OCI-LY3 (cell line): ENCODE data around the gene ADH6.

Experiments
- H2AFZ ChIP-seq: fragments of 200-600, 300-600 bp; shearing (Covaris generic); 2 replicates; pipeline ENCODE4 v1.6.0; 2014; ENCODE audit warnings: antibody characterized with exemption, low read depth, low read length
- H3K27ac ChIP-seq: fragments of 200-600, 300-600 bp; sonication (generic); 2 replicates; pipeline ENCODE4 v1.5.1; 2014; ENCODE audit warnings: mild to moderate bottlenecking, low read length, moderate library complexity, mixed read lengths
- H3K27me3 ChIP-seq: fragments of 200-600, 300-600 bp; sonication (generic); 2 replicates; pipeline ENCODE4 v1.6.1; 2014; ENCODE audit warnings: low read depth, low read length, mixed read lengths
- H3K36me3 ChIP-seq: fragments of 200-600, 300-600 bp; sonication (generic); replicated peaks from 2 replicates; pipeline ENCODE3; 2014; ENCODE audit warnings: low read depth, low read length, mixed read lengths
- H3K4me1 ChIP-seq: fragments of 300-600, 200-600 bp; sonication (generic); 2 replicates; pipeline ENCODE4 v1.6.1; 2014; ENCODE audit warnings: low read length, mixed read lengths
- H3K4me2 ChIP-seq: fragments of 200-600, 300-600 bp; sonication (generic); 2 replicates; pipeline ENCODE4 v1.6.1; 2014; ENCODE audit warnings: low read length, mixed read lengths
- H3K4me3 ChIP-seq: fragments of 300-600, 200-600 bp; sonication (generic); 2 replicates; pipeline ENCODE4 v1.5.1; 2014; ENCODE audit warnings: antibody characterized with exemption, mild to moderate bottlenecking, low read length, moderate library complexity
- H3K79me2 ChIP-seq: fragments of 300-600, 200-600 bp; shearing (Covaris generic); 2 replicates; pipeline ENCODE4 v1.6.1; 2014; ENCODE audit warnings: mild to moderate bottlenecking, low read length, mixed read lengths
- H3K9ac ChIP-seq: fragments of 300-600, 200-600 bp; shearing (Covaris generic); 2 replicates; pipeline ENCODE4 v1.6.0; 2014; ENCODE audit warnings: mild to moderate bottlenecking, low read length, moderate library complexity
- H3K9me3 ChIP-seq: fragments of 200-600, 300-600 bp; shearing (Covaris generic); 2 replicates; pipeline ENCODE4 v1.6.1; 2014; ENCODE audit warnings: low read length, mixed read lengths; ENCODE audit not compliant: insufficient read depth
- H4K20me1 ChIP-seq: fragments of 200-600, 300-600 bp; sonication (generic); 2 replicates; pipeline ENCODE4 v1.6.1; 2016; ENCODE audit warnings: low read length, mixed read lengths; ENCODE audit not compliant: insufficient read depth
- CTCF ChIP-seq: fragments of 200-600, 300-600 bp; sonication (generic); IDR thresholded peaks from 2 replicates; pipeline ENCODE4 v1.5.1; 2014; ENCODE audit warnings: antibody characterized with exemption, low read length, low read depth
- EZH2phosphoT487 ChIP-seq: fragments of 200-600 bp; shearing (Covaris generic); IDR thresholded peaks from 2 replicates; pipeline ENCODE4 v1.6.1; 2018; ENCODE audit warnings: antibody characterized with exemption, mixed run types, low read depth

Gene ADH6

DNA sequence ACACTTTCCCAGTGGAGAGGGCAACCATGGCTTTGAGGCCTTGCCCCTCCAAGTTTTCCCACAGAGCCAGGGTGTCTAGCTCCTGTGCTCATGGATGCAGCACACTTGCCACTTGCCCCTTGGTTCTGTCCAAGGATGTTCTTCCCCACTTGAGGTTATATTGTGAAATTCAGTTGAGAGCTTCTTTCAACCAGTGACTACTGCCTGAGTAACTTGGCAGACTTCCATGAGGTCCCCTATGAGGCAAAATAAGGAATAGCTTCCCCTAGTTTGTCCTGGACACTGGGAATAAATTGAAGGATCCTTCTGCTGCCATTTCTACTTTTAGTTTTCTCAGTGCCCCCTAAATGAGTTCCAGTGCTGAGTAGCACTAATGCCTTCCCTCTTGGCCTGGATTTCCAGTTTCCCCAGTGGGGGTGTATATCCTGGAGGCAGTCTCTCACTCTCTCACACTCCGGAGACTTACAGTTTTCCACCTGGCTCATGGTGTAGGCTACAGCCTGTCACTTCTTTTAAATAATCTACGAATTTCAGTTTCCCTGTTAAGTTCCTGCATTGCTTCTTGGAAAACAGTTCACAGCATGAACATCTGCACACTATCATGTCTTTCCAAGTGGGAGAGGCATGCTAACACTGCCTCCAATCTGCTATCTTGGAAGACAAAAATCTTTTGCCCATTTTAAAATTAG is 38.5 kb downstream of the ADH6 start:
- no peaks in the 10 kb centered on the region for H3K79me2 ChIP-seq
- no peak overlapping the region for H2AFZ ChIP-seq
- no peak overlapping the region for H3K4me2 ChIP-seq
- no peaks in the 10 kb centered on the region for H3K4me1 ChIP-seq
- H3K4me3 ChIP-seq = no peak overlapping the region
- no peaks in the 10 kb centered on the region for H3K9me3 ChIP-seq
- H3K27me3 ChIP-seq = no peaks in the 10 kb centered on the region
- H4K20me1 ChIP-seq = no peaks in the 10 kb centered on the region
- TF ChIP-seq CTCF = no peak
- no peak for TF ChIP-seq EZH2phosphoT487
- H3K27ac ChIP-seq = no peak overlapping the region
- no peaks in the 10 kb centered on the region for H3K36me3 ChIP-seq
- H3K9ac ChIP-seq = no peak overlapping the region

DNA sequence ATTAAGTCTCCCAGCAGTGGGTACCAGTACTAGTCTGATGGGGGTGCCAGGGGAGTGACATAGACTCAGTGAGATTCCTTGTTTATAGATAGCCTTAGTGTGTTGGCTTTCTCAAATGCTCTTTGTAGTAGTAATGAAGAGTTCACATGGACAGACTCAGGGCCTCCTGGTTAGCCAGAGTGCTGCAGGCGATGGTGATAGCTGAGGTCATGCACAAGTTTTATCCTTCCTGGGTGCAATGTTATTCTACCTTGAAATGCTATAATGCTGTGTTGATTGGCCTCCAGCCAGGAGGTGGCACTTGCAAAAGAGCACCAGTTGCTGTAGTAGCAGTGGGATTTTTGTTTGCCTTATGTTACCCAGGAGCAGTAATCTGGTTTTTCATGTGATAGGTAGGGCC is 39.4 kb downstream of the ADH6 start:
- H3K4me1 ChIP-seq = no peaks in the 10 kb centered on the region
- no peak overlapping the region for H2AFZ ChIP-seq
- TF ChIP-seq CTCF (no peak), EZH2phosphoT487 (no peak)

GRCh38 chr4:99179178-99179577 is 39.9 kb downstream of the ADH6 start:
- H4K20me1 ChIP-seq = no peaks in the 10 kb centered on the region
- H3K4me2 ChIP-seq = no peak overlapping the region
- no peak overlapping the region for H3K4me3 ChIP-seq
- no peak overlapping the region for H2AFZ ChIP-seq
- no peaks in the 10 kb centered on the region for H3K9me3 ChIP-seq
- no peaks in the 10 kb centered on the region for H3K79me2 ChIP-seq
- H3K9ac ChIP-seq = no peak overlapping the region
- TF ChIP-seq CTCF (no peak), EZH2phosphoT487 (no peak)
- no peaks in the 10 kb centered on the region for H3K36me3 ChIP-seq
- H3K27ac ChIP-seq = no peak overlapping the region
- no peaks in the 10 kb centered on the region for H3K4me1 ChIP-seq
- no peaks in the 10 kb centered on the region for H3K27me3 ChIP-seq

More for the DNA sequence above, 39.4 kb downstream of the ADH6 start:
- H3K79me2 ChIP-seq = no peaks in the 10 kb centered on the region
- H3K27ac ChIP-seq = no peak overlapping the region
- no peak overlapping the region for H3K4me3 ChIP-seq
- H4K20me1 ChIP-seq = no peaks in the 10 kb centered on the region
- H3K36me3 ChIP-seq = no peaks in the 10 kb centered on the region
- no peak overlapping the region for H3K9ac ChIP-seq
- no peaks in the 10 kb centered on the region for H3K9me3 ChIP-seq
- H3K27me3 ChIP-seq = no peaks in the 10 kb centered on the region
- H3K4me2 ChIP-seq = no peak overlapping the region

DNA sequence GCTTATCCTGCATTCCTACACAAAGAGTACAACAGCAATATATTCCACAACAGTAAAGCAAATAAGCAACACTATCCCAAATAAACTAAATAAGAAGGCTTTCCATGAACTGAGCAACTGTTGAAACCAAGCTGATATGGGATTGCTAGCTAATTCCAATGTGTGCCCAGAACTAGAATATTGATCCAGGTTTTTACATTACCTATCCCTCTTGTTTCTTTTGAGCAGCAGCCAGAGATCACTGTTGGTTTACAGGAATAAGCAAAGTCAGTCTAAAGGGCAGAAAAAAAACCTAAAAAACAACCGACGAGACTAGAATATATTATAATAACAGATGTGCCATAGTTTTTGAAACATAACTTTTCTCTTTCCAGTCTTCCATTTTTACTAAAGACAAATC is 52.5 kb downstream of the ADH6 start:
- Histone ChIP-seq H4K20me1 (no peaks in the 10 kb centered on the region), H3K9me3 (no peaks in the 10 kb centered on the region), H3K27ac (no peak overlapping the region), H3K9ac (no peak overlapping the region), H3K4me2 (no peak overlapping the region), H3K79me2 (no peaks in the 10 kb centered on the region), H3K27me3 (no peaks in the 10 kb centered on the region), H3K36me3 (no peaks in the 10 kb centered on the region), H2AFZ (no peak overlapping the region), H3K4me1 (no peaks in the 10 kb centered on the region), H3K4me3 (no peak overlapping the region)
- TF ChIP-seq CTCF (no peak), EZH2phosphoT487 (no peak)
